H1 (cell line): ENCODE measurements around the gene GID8. TPM values are rescaled to one million over a fixed set of nuclear protein-coding genes. Genes with fewer than 3 reads are reported as not detected.

Experiments
- CTCF ChIA-PET: fragments of 300-600 bp; sonication (Branson Sonifier 250); formaldehyde crosslinking; loops from one replicate; lab custom pipeline; 2021; ENCODE audit not compliant: partially characterized antibody; lab: Charles Lee
- POLR2A ChIA-PET: fragments of 300-600 bp; sonication (Branson Sonifier 250); formaldehyde crosslinking; loops from one replicate; lab custom pipeline; 2021; ENCODE audit warnings: inconsistent platforms; ENCODE audit not compliant: partially characterized antibody; lab: Charles Lee
- DNase-seq, 2 experiments: peaks; one replicate each; pipeline versions ENCODE4 v3.0.0 to v3.0.0-alpha.2; 2010 to 2022; ENCODE audit warnings: low spot score in 2 of 2, low read depth in 1 of 2, mixed read lengths in 1 of 2
- FAIRE-seq: peaks from 2 replicates; lab custom pipeline; 2011; peaks lifted over from hg19 to GRCh38; lab: Jason Lieb, UNC
- H2AFZ ChIP-seq: 2 replicates; pipeline ENCODE4 v1.8.1; 2012; ENCODE audit warnings: low read length, inconsistent platforms
- H2AK5ac ChIP-seq: 2 replicates; pipeline ENCODE4 v1.6.1; 2013; ENCODE audit warnings: low read depth, low read length
- H2BK120ac ChIP-seq: replicated peaks from 2 replicates; pipeline ENCODE3; 2013; ENCODE audit warnings: low read depth, low read length, inconsistent platforms
- H2BK12ac ChIP-seq: 2 replicates; pipeline ENCODE4 v1.6.1; 2013; ENCODE audit warnings: low read depth, low read length
- H2BK15ac ChIP-seq: 2 replicates; pipeline ENCODE4 v1.6.1; 2013; ENCODE audit warnings: low read length
- H2BK20ac ChIP-seq: 2 replicates; pipeline ENCODE4 v1.6.1; 2013; ENCODE audit warnings: low read length
- H2BK5ac ChIP-seq: 2 replicates; pipeline ENCODE4 v1.6.1; 2013; ENCODE audit warnings: low read depth, low read length
- H3K14ac ChIP-seq: 2 replicates; pipeline ENCODE4 v1.6.1; 2013; ENCODE audit warnings: inconsistent platforms; ENCODE audit not compliant: insufficient read length
- H3K18ac ChIP-seq: 2 replicates; pipeline ENCODE4 v1.6.1; 2013; ENCODE audit warnings: low read length; ENCODE audit errors: extremely low read depth
- H3K23ac ChIP-seq: 2 replicates; pipeline ENCODE4 v1.6.1; 2013; ENCODE audit warnings: inconsistent platforms; ENCODE audit not compliant: insufficient read length
- H3K23me2 ChIP-seq: 2 replicates; pipeline ENCODE4 v1.6.1; 2013; ENCODE audit warnings: low read depth, low read length
- H3K27ac ChIP-seq: 2 replicates; pipeline ENCODE4 v1.6.1; 2011; ENCODE audit warnings: low read depth, low read length, inconsistent platforms
- H3K27me3 ChIP-seq, 4 experiments: replicated peaks in 1 of 4; 1 replicate in 1 of 4; 2 replicates in 3 of 4; pipeline versions ENCODE4 v1.6.1 to v1.8.1; 2011 to 2013; ENCODE audit warnings: low read length in 3 of 4, mild to moderate bottlenecking in 3 of 4, inconsistent platforms in 2 of 4, mixed read lengths in 2 of 4, moderate library complexity in 1 of 4; ENCODE audit not compliant: control insufficient read depth in 3 of 4, insufficient read depth in 3 of 4; ENCODE audit errors: extremely low read depth in 1 of 4
- H3K36me3 ChIP-seq, 4 experiments: 2 replicates each; pipeline versions ENCODE4 v1.6.1 to v1.8.1; 2011 to 2013; ENCODE audit warnings: mild to moderate bottlenecking in 4 of 4, low read length in 3 of 4, moderate library complexity in 2 of 4, control low read depth in 1 of 4, inconsistent platforms in 1 of 4; ENCODE audit not compliant: insufficient read depth in 4 of 4, control insufficient read depth in 2 of 4
- H3K4ac ChIP-seq: replicated peaks from 2 replicates; pipeline ENCODE3; 2013; ENCODE audit warnings: low read length, low read depth, mixed read lengths, inconsistent platforms; ENCODE audit not compliant: insufficient read length
- H3K4me1 ChIP-seq, 4 experiments: replicated peaks in 1 of 4; 1 replicate in 1 of 4; 2 replicates in 3 of 4; pipeline versions ENCODE4 v1.6.1 to v1.8.1; 2011 to 2013; ENCODE audit warnings: low read length in 3 of 4, inconsistent platforms in 2 of 4, mixed read lengths in 1 of 4; ENCODE audit not compliant: insufficient read depth in 4 of 4, control insufficient read depth in 3 of 4
- H3K4me2 ChIP-seq, 2 experiments: 2 replicates each; pipeline versions ENCODE4 v1.6.1 to v1.8.1; 2011 to 2013; ENCODE audit warnings: low read depth in 2 of 2, low read length in 2 of 2, control low read depth in 1 of 2, inconsistent platforms in 1 of 2, mild to moderate bottlenecking in 1 of 2; ENCODE audit not compliant: insufficient read depth in 1 of 2
- H3K4me3 ChIP-seq, 4 experiments: fragments of 200-600, 300-600 bp in 1 of 4; sonication (generic), shearing (Covaris generic), sonication (Bioruptor Twin) in 1 of 4; 2 replicates each; pipeline versions ENCODE4 v1.5.1 to v1.8.1; 2011 to 2016; ENCODE audit warnings: low read length in 4 of 4, low read depth in 3 of 4, control low read depth in 2 of 4, inconsistent platforms in 2 of 4, mild to moderate bottlenecking in 2 of 4, mixed read lengths in 1 of 4, moderate library complexity in 1 of 4; ENCODE audit not compliant: insufficient read depth in 2 of 4; ENCODE audit errors: extremely low read depth in 1 of 4
- H3K56ac ChIP-seq: replicated peaks from 2 replicates; pipeline ENCODE3; 2013; ENCODE audit warnings: low read depth, mild to moderate bottlenecking, mixed read lengths, low read length, inconsistent platforms; ENCODE audit not compliant: insufficient read length
- H3K79me1 ChIP-seq: 2 replicates; pipeline ENCODE4 v1.6.1; 2013; ENCODE audit warnings: low read depth, low read length, control low read depth
- H3K79me2 ChIP-seq, 2 experiments: 2 replicates each; pipeline versions ENCODE4 v1.6.1 to v1.8.1; 2012 to 2013; ENCODE audit warnings: low read length in 2 of 2, mild to moderate bottlenecking in 2 of 2, inconsistent platforms in 1 of 2; ENCODE audit not compliant: insufficient read depth in 2 of 2, control insufficient read depth in 1 of 2
- H3K9ac ChIP-seq, 4 experiments: replicated peaks in 1 of 4; 1 replicate in 1 of 4; 2 replicates in 3 of 4; pipeline versions ENCODE4 v1.6.1 to v1.8.1; 2011 to 2013; ENCODE audit warnings: low read depth in 3 of 4, low read length in 3 of 4, control low read depth in 2 of 4, mild to moderate bottlenecking in 2 of 4, moderate library complexity in 2 of 4, inconsistent platforms in 1 of 4; ENCODE audit errors: extremely low read depth in 1 of 4
- H3K9me3 ChIP-seq, 2 experiments: 2 replicates each; pipeline versions ENCODE4 v1.6.1 to v1.8.1; 2012 to 2013; ENCODE audit warnings: mild to moderate bottlenecking in 2 of 2, moderate library complexity in 2 of 2, control low read depth in 1 of 2, inconsistent platforms in 1 of 2, low read depth in 1 of 2, low read length in 1 of 2, mixed read lengths in 1 of 2; ENCODE audit not compliant: insufficient read depth in 2 of 2
- H4K20me1 ChIP-seq, 2 experiments: replicated peaks in 1 of 2; 2 replicates each; pipeline versions ENCODE3 to v1.8.1; 2011 to 2013; ENCODE audit warnings: inconsistent platforms in 2 of 2, low read length in 2 of 2, mild to moderate bottlenecking in 1 of 2; ENCODE audit not compliant: insufficient read depth in 2 of 2, control insufficient read depth in 1 of 2
- H4K5ac ChIP-seq: 2 replicates; pipeline ENCODE4 v1.6.1; 2013; ENCODE audit warnings: low read length, low read depth, mixed read lengths, inconsistent platforms; ENCODE audit not compliant: insufficient read length
- H4K8ac ChIP-seq: 2 replicates; pipeline ENCODE4 v1.8.0; 2013; ENCODE audit warnings: mild to moderate bottlenecking, moderate library complexity, low read length, inconsistent platforms; ENCODE audit not compliant: insufficient read depth; ENCODE audit errors: extremely low read depth
- H4K91ac ChIP-seq: replicated peaks from 2 replicates; pipeline ENCODE3; 2013; ENCODE audit warnings: low read length, mixed read lengths, inconsistent platforms; ENCODE audit not compliant: insufficient read length
- HDAC2 ChIP-seq, 2 experiments: fragments of 300-600 bp in 1 of 2; sonication (generic) in 1 of 2; IDR thresholded peaks; 2 replicates each; pipeline ENCODE4 v1.6.1; 2011 to 2012; ENCODE audit warnings: low read depth in 2 of 2, low read length in 2 of 2, mild to moderate bottlenecking in 2 of 2, moderate library complexity in 2 of 2, borderline replicate concordance in 1 of 2, inconsistent platforms in 1 of 2
- SIX5 ChIP-seq: IDR thresholded peaks from 2 replicates; pipeline ENCODE4 v1.6.1; 2011; ENCODE audit warnings: mild to moderate bottlenecking, low read depth, low read length
- WGBS, 2 experiments: shearing (Covaris generic) in 1 of 2; methylation state at CpG; one replicate each; pipeline versions ENCODE4 v1.1.6 to v1.1.7; 2013 to 2015; ENCODE audit warnings: low lambda C conversion rate in 2 of 2, mixed read lengths in 2 of 2, inconsistent platforms in 1 of 2, low coverage in 1 of 2, missing lambda C conversion rate in 1 of 2; ENCODE audit not compliant: insufficient replicate concordance in 2 of 2, insufficient coverage in 1 of 2, insufficient read length in 1 of 2; ENCODE audit errors: extremely low coverage in 1 of 2, missing lambda C conversion rate in 1 of 2; 5-methylcytosine and 5-hydroxymethylcytosine counted together
- polyA plus RNA-seq, 7 experiments: library from polyadenylated mRNA; depleted of rRNA in 3 of 7; stranded (reverse) in 5 of 7; unstranded in 2 of 7; fragments of >200 nt in 5 of 7; fragments of 200-250 nt in 2 of 7; gene quantifications; 1 replicate in 5 of 7; 2 replicates in 1 of 7; 4 replicates in 1 of 7; pipeline versions ENCODE4 v1.2.1 to v1.2.3, GENCODE V29; 2011 to 2013; ENCODE audit warnings: missing spikeins in 2 of 7, mixed read lengths in 2 of 7
- total RNA-seq: library from RNA; stranded (reverse); fragmentation: NEBNext Ultra II Directional; extraction: Animal tissue kit (Norgen Biotek cat#: 25700); gene quantifications from 2 replicates; pipeline ENCODE4 v1.2.1, GENCODE V29; 2021

Gene GID8
- total and polyA plus RNA-seq, 2 of the 8 experiments (the other 6 are each of a cell fraction or from before 2014, with no cell fraction given) = 39.7 to 72.9 TPM

- no peak for TF ChIP-seq SIX5
- TF ChIP-seq HDAC2 (IDR thresholded peaks at IDR 0.05; ENCODE audit: borderline replicate concordance in 1 of 2, low read depth in 2 of 2, low read length in 2 of 2) = no peak
- no peak for FAIRE-seq
- WGBS, 2 experiments = 96% methylated on average over 14 of the region's 14 CpGs; no CpG with 5 or more reads in 1 of the 2 experiments
These were observed 5.4 kb downstream of the GID8 start for GRCh38 chr20:62943396-62943795.

More at GRCh38 chr20:62943396-62943795, 5.4 kb downstream of the GID8 start:
- Histone ChIP-seq H4K5ac (no peak overlapping the region), H2BK5ac (no peak overlapping the region; the same call in 1 of the 2 replicates), H3K9me3 (no peaks in the 10 kb centered on the region), H3K18ac (no peak overlapping the region), H3K4ac (no peak overlapping the region), H2AFZ (no peak overlapping the region), H2BK120ac (no peak overlapping the region), H3K14ac (no peak overlapping the region), H3K4me3 (no peak overlapping the region), H3K4me1 (peaks cover 0 to 6% (median under 1%) of the 10 kb centered on the region in 4 experiments; a peak in 3 of 7 replicates), H3K27ac (no peak overlapping the region), H3K79me1 (peaks cover 6% of the 10 kb centered on the region), H4K91ac (no peak overlapping the region), H3K79me2 (peaks cover 26 to 78% of the 10 kb centered on the region in 2 experiments), H2BK12ac (no peak overlapping the region), H2BK15ac (no peak overlapping the region), H3K23me2 (peaks cover 6% of the 10 kb centered on the region; the same call in 1 of the 2 replicates), H3K56ac (no peak overlapping the region), H3K27me3 (no peaks in the 10 kb centered on the region), H2BK20ac (no peak overlapping the region), H3K4me2 (no peak overlapping the region), H2AK5ac (no peak overlapping the region), H4K8ac (no peak overlapping the region), H3K36me3 (peaks cover 29 to 62% (median 49%) of the 10 kb centered on the region in 4 experiments), H3K23ac (no peak overlapping the region), H4K20me1 (peaks cover 15 to 27% of the 10 kb centered on the region in 2 experiments), H3K9ac (no peak overlapping the region)
- ChIA-PET CTCF (interaction anchor here (0.9 to 2.0 kb wide), 4 partner anchors 12 to 39 kb away, joined by 3 to 5 read pairs (median 4); no protein-coding TSS in a partner anchor), POLR2A (interaction anchor here (1.4 to 19.4 kb wide), 2 partner anchors 9 to 23 kb away, joined by 6 to 363 read pairs; partner anchors contain the start of gene DIDO1)
- DNase-seq = no peak
